SU-DHL-6 (cell line): ENCODE results near the gene C9orf78.

Source experiments
- H2AFZ ChIP-seq: fragments of 200-600 bp; sonication (generic); 2 replicates; pipeline ENCODE4 v1.6.1; 2014; ENCODE audit warnings: low read depth, mild to moderate bottlenecking, moderate library complexity, mixed read lengths, antibody characterized with exemption, low read length; ENCODE audit not compliant: severe bottlenecking
- H3F3A ChIP-seq: fragments of 200-600 bp; shearing (Covaris generic); 2 replicates; pipeline ENCODE4 v1.6.0; 2016; ENCODE audit warnings: antibody characterized with exemption, mild to moderate bottlenecking; ENCODE audit not compliant: insufficient read depth
- H3K27ac ChIP-seq: fragments of 200-600 bp; sonication (generic); 2 replicates; pipeline ENCODE4 v1.5.1; 2016; ENCODE audit warnings: low read depth, mild to moderate bottlenecking, low read length, moderate library complexity, mixed read lengths
- H3K27me3 ChIP-seq: fragments of 200-600 bp; sonication (generic), shearing (Covaris generic); 2 replicates; pipeline ENCODE4 v1.6.0; 2014; ENCODE audit warnings: mild to moderate bottlenecking, low read length
- H3K36me3 ChIP-seq: fragments of 200-600 bp; sonication (generic); 2 replicates; pipeline ENCODE4 v1.6.1; 2014; ENCODE audit warnings: mild to moderate bottlenecking, low read length, mixed read lengths
- H3K4me2 ChIP-seq: fragments of 300-600, 200-600 bp; shearing (Covaris generic), sonication (generic); 2 replicates; pipeline ENCODE4 v1.6.0; 2014; ENCODE audit warnings: low read length, low read depth, mild to moderate bottlenecking; ENCODE audit not compliant: poor library complexity, severe bottlenecking
- H3K4me3 ChIP-seq: fragments of 200-600 bp; sonication (generic); 2 replicates; pipeline ENCODE4 v1.5.1; 2014; ENCODE audit warnings: antibody characterized with exemption, low read length, mild to moderate bottlenecking, mixed read lengths; ENCODE audit not compliant: insufficient read depth, poor library complexity, severe bottlenecking
- H3K79me2 ChIP-seq: fragments of 200-600 bp; sonication (generic); 2 replicates; pipeline ENCODE4 v1.6.1; 2014; ENCODE audit warnings: mild to moderate bottlenecking, low read length, moderate library complexity; ENCODE audit not compliant: insufficient read depth
- H3K9ac ChIP-seq: fragments of 200-600 bp; sonication (generic); 2 replicates; pipeline ENCODE4 v1.7.0; 2014; ENCODE audit warnings: mild to moderate bottlenecking, low read length
- H3K9me2 ChIP-seq: fragments of 200-600 bp; sonication (generic); replicated peaks from 2 replicates; pipeline ENCODE4 v1.6.1; 2014; ENCODE audit warnings: low read length; ENCODE audit not compliant: insufficient read depth
- H3K9me3 ChIP-seq: fragments of 200-600 bp; sonication (generic); 2 replicates; pipeline ENCODE4 v1.6.1; 2014; ENCODE audit warnings: low read length, mixed read lengths; ENCODE audit not compliant: insufficient read depth
- H4K20me1 ChIP-seq: fragments of 200-600 bp; sonication (generic); 2 replicates; pipeline ENCODE4 v1.6.1; 2014; ENCODE audit warnings: low read depth, mild to moderate bottlenecking, antibody characterized with exemption, low read length, moderate library complexity, mixed read lengths
- CTCF ChIP-seq: fragments of 200-600 bp; sonication (generic); IDR thresholded peaks from one replicate; pipeline ENCODE4 v1.5.1; 2017; ENCODE audit warnings: antibody characterized with exemption, mild to moderate bottlenecking, low read length, moderate library complexity; ENCODE audit not compliant: insufficient read depth, poor library complexity, severe bottlenecking
- EZH2phosphoT487 ChIP-seq: fragments of 200-600 bp; sonication (generic), shearing (Covaris generic); conservative IDR thresholded peaks from 2 replicates; pipeline ENCODE4 v1.6.1; 2018; ENCODE audit warnings: mild to moderate bottlenecking, antibody characterized with exemption, low read length, moderate library complexity, mixed read lengths

The C9orf78 gene

GRCh38 chr9:129875181-129875611 is 40.1 kb upstream of the C9orf78 start:
- TF ChIP-seq EZH2phosphoT487, result no peak
- TF ChIP-seq CTCF, result no peak
- Histone ChIP-seq H3K9me3 (no peaks in the 10 kb centered on the region), H3K27ac (no peak overlapping the region), H3K9ac (no peak overlapping the region), H3K79me2 (no peaks in the 10 kb centered on the region), H3K4me2 (no peak overlapping the region), H3K4me3 (no peak overlapping the region), H2AFZ (no peak overlapping the region), H3K36me3 (no peaks in the 10 kb centered on the region), H3K27me3 (no peaks in the 10 kb centered on the region), H3F3A (no peaks in the 10 kb centered on the region), H3K9me2 (no peaks in the 10 kb centered on the region), H4K20me1 (no peaks in the 10 kb centered on the region)

- no peak for TF ChIP-seq EZH2phosphoT487
- TF ChIP-seq CTCF, result no peak
- Histone ChIP-seq H3K27me3 (no peaks in the 10 kb centered on the region), H3K4me2 (no peak overlapping the region), H2AFZ (no peak overlapping the region), H4K20me1 (no peaks in the 10 kb centered on the region), H3K4me3 (no peak overlapping the region), H3K9ac (no peak overlapping the region), H3K27ac (no peak overlapping the region), H3K79me2 (no peaks in the 10 kb centered on the region), H3K9me3 (no peaks in the 10 kb centered on the region), H3F3A (no peaks in the 10 kb centered on the region), H3K36me3 (no peaks in the 10 kb centered on the region), H3K9me2 (no peaks in the 10 kb centered on the region)
Measured at GRCh38 chr9:129874261-129875101, 39.4 kb upstream of the C9orf78 start.

- Histone ChIP-seq H3K79me2 (no peaks in the 10 kb centered on the region), H3K27ac (no peak overlapping the region), H3F3A (no peaks in the 10 kb centered on the region), H3K9me3 (no peaks in the 10 kb centered on the region), H3K36me3 (no peaks in the 10 kb centered on the region), H3K9me2 (no peaks in the 10 kb centered on the region), H3K27me3 (no peaks in the 10 kb centered on the region), H2AFZ (no peak overlapping the region), H3K4me2 (no peak overlapping the region), H4K20me1 (no peaks in the 10 kb centered on the region), H3K9ac (no peak overlapping the region), H3K4me3 (no peak overlapping the region)
- no peak for TF ChIP-seq CTCF
Measured at GRCh38 chr9:129873563-129874190, 38.6 kb upstream of the C9orf78 start.
